22Rv1 (cell line): ENCODE measurements around the gene ZNF766.

Experiments
- CTCF ChIP-seq: fragments of 450-650 bp; IDR thresholded peaks from 2 replicates; pipeline ENCODE4 v1.5.1; 2017; ENCODE audit warnings: mild to moderate bottlenecking
- ZFX ChIP-seq: fragments of 450-650 bp; IDR thresholded peaks from 2 replicates; pipeline ENCODE4 v1.6.1; 2017; ENCODE audit warnings: antibody characterized with exemption, borderline replicate concordance

GRCh38 chr19:52286256-52286655 lies 16.9 kb downstream of the ZNF766 start:
- TF ChIP-seq CTCF (no peak), ZFX (no peak)
